Gastrocnemius medialis (tissue), 4 donors: Measurements from ENCODE around the gene P2RX5.

Source experiments
- POLR2A ChIP-seq, 2 donors: fragments of 450-650 bp; IDR thresholded peaks; one replicate each; pipeline ENCODE4 v1.6.1; 2017; ENCODE audit warnings: antibody characterized with exemption in 2 of 2, mild to moderate bottlenecking in 2 of 2, moderate library complexity in 2 of 2
- TF ChIP-seq, protein P1 (sequence below), 5 experiments: fragments of 450-650 bp in 3 of 5; fragments of 200-600 bp in 2 of 5; sonication (generic) in 2 of 5; IDR thresholded peaks in 4 of 5; conservative IDR thresholded peaks in 1 of 5; 1 replicate in 4 of 5; 2 replicates in 1 of 5; pipeline ENCODE4 v1.5.1; 2016 to 2019; ENCODE audit warnings: antibody characterized with exemption in 5 of 5, mild to moderate bottlenecking in 3 of 5, moderate library complexity in 3 of 5

DNA sequence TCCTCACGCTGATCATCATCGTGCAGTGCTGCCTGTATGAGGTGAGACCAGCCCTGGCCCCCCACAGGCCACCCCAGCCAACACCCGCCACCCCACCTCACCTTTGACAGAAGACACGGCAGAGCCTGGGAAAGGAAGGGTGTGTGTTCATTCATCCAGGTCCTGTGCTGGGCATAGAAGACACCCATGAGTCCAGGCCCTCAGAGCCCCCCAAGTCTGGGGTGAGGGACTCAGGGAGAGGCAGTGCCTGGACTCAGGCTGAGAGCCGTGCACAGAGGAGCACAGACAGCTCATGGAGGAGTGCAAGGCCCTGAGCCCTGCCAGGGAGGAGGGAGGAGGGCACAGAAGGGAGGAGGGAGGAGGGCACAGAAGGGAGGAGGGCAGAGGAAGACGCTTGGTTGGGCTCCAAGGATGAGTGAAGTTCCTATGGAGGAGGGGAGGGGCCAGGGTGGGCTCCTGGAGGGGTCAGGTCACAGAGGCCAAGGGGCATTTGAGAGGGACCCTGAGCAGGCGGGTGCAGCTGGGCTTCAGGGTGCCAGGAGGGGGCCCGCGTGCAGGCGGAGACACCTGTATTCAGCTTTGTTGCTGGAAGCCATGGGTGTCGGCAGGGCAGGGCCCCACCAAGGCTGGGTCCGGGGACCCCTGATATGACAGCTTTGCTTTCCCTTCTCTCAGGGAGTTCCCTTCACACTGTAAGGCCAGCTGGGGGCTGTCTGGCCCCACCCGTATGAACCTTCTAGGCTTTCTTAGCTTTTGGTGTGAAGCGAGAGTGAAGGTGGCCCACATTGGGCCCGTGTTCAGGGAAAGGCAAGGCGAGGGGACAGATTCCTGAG, 39.0 kb downstream of the P2RX5 start:
- TF ChIP-seq POLR2A (IDR thresholded peaks at IDR 0.05): no peak
- TF ChIP-seq, protein P1, sequence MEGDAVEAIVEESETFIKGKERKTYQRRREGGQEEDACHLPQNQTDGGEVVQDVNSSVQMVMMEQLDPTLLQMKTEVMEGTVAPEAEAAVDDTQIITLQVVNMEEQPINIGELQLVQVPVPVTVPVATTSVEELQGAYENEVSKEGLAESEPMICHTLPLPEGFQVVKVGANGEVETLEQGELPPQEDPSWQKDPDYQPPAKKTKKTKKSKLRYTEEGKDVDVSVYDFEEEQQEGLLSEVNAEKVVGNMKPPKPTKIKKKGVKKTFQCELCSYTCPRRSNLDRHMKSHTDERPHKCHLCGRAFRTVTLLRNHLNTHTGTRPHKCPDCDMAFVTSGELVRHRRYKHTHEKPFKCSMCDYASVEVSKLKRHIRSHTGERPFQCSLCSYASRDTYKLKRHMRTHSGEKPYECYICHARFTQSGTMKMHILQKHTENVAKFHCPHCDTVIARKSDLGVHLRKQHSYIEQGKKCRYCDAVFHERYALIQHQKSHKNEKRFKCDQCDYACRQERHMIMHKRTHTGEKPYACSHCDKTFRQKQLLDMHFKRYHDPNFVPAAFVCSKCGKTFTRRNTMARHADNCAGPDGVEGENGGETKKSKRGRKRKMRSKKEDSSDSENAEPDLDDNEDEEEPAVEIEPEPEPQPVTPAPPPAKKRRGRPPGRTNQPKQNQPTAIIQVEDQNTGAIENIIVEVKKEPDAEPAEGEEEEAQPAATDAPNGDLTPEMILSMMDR (IDR thresholded peaks at IDR 0.05 in 4 of 5, conservative IDR thresholded peaks at IDR 0.05 in 1 of 5): no peak
